Spleen (tissue), 7 donors: ENCODE measurements around the gene CCDC92.

Source experiments
- POLR2A ChIP-seq, 3 donors: fragments of 450-650 bp; IDR thresholded peaks; one replicate each; pipeline ENCODE4 v1.5.1; 2017; ENCODE audit warnings: antibody characterized with exemption in 3 of 3, mild to moderate bottlenecking in 1 of 3
- TF ChIP-seq, protein P1 (sequence below), 11 experiments: fragments of 200-600 bp in 7 of 11; fragments of 450-650 bp in 4 of 11; sonication (generic) in 4 of 11; IDR thresholded peaks in 8 of 11; conservative IDR thresholded peaks in 3 of 11; 1 replicate in 7 of 11; 2 replicates in 4 of 11; pipeline versions ENCODE4 v1.4.0 to v1.8.0; 2016 to 2021; ENCODE audit warnings: antibody characterized with exemption in 11 of 11, inconsistent platforms in 4 of 11, mild to moderate bottlenecking in 1 of 11
- donor health status: DM: no; HTN: no; CAD: no; lungs with moderate emphysema.
- donor health status: DM: no; HTN: no; CAD: no.
- donor health status: DM: no; HTN: no; CAD: no.

DNA sequence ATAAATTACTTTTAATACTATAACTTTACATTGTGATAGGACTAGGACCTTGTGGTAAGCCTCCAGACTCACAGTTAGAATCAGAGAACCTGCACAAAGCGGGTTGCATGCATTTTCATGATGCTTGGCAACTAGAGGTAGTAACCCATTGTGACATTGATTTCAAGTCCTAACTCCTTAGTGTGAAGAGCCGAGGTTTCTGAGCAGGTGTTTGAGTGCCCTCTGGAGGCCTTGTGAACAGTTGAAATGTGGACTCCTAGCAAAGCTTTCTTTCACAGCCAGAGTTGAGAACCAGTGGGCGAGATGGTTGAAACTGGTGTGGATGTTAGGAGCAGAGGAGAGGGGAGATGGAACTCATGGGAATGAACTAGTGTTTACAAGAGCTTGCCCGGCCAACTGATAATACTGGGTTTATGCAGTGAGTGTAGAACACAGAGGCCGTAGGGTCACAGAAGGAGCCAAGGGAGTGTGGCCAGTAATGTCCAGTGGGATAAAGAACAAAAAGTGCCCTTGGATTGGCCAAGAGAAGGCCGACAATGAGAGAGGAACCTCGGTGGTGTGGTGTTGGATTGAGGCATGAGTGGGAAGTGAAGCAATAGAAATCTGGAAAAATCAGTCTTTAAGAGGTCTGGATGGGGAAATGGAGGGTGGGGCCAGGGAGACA, 11.3 kb upstream of the CCDC92 start:
- TF ChIP-seq POLR2A (IDR thresholded peaks at IDR 0.05) = no peak
- TF ChIP-seq, protein P1, sequence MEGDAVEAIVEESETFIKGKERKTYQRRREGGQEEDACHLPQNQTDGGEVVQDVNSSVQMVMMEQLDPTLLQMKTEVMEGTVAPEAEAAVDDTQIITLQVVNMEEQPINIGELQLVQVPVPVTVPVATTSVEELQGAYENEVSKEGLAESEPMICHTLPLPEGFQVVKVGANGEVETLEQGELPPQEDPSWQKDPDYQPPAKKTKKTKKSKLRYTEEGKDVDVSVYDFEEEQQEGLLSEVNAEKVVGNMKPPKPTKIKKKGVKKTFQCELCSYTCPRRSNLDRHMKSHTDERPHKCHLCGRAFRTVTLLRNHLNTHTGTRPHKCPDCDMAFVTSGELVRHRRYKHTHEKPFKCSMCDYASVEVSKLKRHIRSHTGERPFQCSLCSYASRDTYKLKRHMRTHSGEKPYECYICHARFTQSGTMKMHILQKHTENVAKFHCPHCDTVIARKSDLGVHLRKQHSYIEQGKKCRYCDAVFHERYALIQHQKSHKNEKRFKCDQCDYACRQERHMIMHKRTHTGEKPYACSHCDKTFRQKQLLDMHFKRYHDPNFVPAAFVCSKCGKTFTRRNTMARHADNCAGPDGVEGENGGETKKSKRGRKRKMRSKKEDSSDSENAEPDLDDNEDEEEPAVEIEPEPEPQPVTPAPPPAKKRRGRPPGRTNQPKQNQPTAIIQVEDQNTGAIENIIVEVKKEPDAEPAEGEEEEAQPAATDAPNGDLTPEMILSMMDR (IDR thresholded peaks at IDR 0.05 in 8 of 11, conservative IDR thresholded peaks at IDR 0.05 in 3 of 11) = peak; percentile 27 to 74 (median 54)
